HepG2 (cell line): ENCODE measurements around the gene GP1BA. TPM values are rescaled to one million over a fixed set of nuclear protein-coding genes. Genes with fewer than 3 reads are reported as not detected.

Source experiments
- CHD2 ChIP-seq: IDR thresholded peaks from 2 replicates; pipeline ENCODE4 v1.6.1; 2011; ENCODE audit warnings: low read depth, low read length, improper control_type of control experiment
- HMG20A ChIP-seq: IDR thresholded peaks from 2 replicates; pipeline ENCODE4 v1.6.1; 2016; ENCODE audit warnings: borderline replicate concordance
- MTA1 ChIP-seq: sonication (generic); formaldehyde crosslinking; IDR thresholded peaks from 2 replicates; pipeline ENCODE4 v1.4.0; 2020; ENCODE audit warnings: missing genetic modification reagents, mild to moderate bottlenecking, borderline replicate concordance
- NFE2 ChIP-seq: sonication (generic); formaldehyde crosslinking; IDR thresholded peaks from 2 replicates; pipeline ENCODE4 v1.4.0; 2020; ENCODE audit warnings: missing genetic modification reagents
- NR0B2 ChIP-seq: sonication (generic); formaldehyde crosslinking; IDR thresholded peaks from 2 replicates; pipeline ENCODE4 v1.4.0; 2020; ENCODE audit warnings: mild to moderate bottlenecking, missing genetic modification reagents
- NR2C2 ChIP-seq: sonication (generic); formaldehyde crosslinking; IDR thresholded peaks from 2 replicates; pipeline ENCODE4 v1.4.0; 2020; ENCODE audit warnings: missing genetic modification reagents, mild to moderate bottlenecking, moderate library complexity, borderline replicate concordance
- PLRG1 ChIP-seq: fragments of 450-650 bp; conservative IDR thresholded peaks from 2 replicates; pipeline ENCODE4 v1.6.1; 2016
- POGZ ChIP-seq: sonication (generic); formaldehyde crosslinking; IDR thresholded peaks from 2 replicates; pipeline ENCODE4 v1.4.0; 2020; ENCODE audit warnings: mild to moderate bottlenecking, missing genetic modification reagents
- RELA ChIP-seq: sonication (generic); formaldehyde crosslinking; IDR thresholded peaks from 2 replicates; pipeline ENCODE4 v1.4.0; 2020; ENCODE audit warnings: missing genetic modification reagents
- SNAPC2 ChIP-seq: sonication (generic); formaldehyde crosslinking; IDR thresholded peaks from 2 replicates; pipeline ENCODE4 v1.8.1; 2022; ENCODE audit warnings: mild to moderate bottlenecking, missing genetic modification reagents
- ZBTB14 ChIP-seq: sonication (generic); formaldehyde crosslinking; IDR thresholded peaks from 2 replicates; pipeline ENCODE4 v1.4.0; 2020; ENCODE audit warnings: missing genetic modification reagents
- ZEB1 ChIP-seq: IDR thresholded peaks from 2 replicates; pipeline ENCODE4 v1.6.1; 2012; ENCODE audit warnings: mild to moderate bottlenecking, low read depth, inconsistent platforms; ENCODE audit not compliant: insufficient replicate concordance
- ZFP36 ChIP-seq: fragments of 150-350 bp; IDR thresholded peaks from 2 replicates; pipeline ENCODE4 v1.6.1; 2018; ENCODE audit warnings: borderline replicate concordance, low read length, low read depth; ENCODE audit not compliant: partially characterized antibody
- ZNF207 ChIP-seq: fragments of 450-650 bp; IDR thresholded peaks from 2 replicates; pipeline ENCODE4 v1.6.1; 2016; ENCODE audit warnings: antibody characterized with exemption, borderline replicate concordance
- ZNF280B ChIP-seq: sonication (generic); formaldehyde crosslinking; IDR thresholded peaks from 2 replicates; pipeline ENCODE4 v1.5.0; 2020; ENCODE audit warnings: missing genetic modification reagents, mild to moderate bottlenecking, borderline replicate concordance
- ZNF562 ChIP-seq: sonication (generic); formaldehyde crosslinking; IDR thresholded peaks from 2 replicates; pipeline ENCODE4 v1.8.0; 2022; ENCODE audit warnings: missing genetic modification reagents, borderline replicate concordance
- ZNF609 ChIP-seq: sonication (generic); formaldehyde crosslinking; IDR thresholded peaks from 2 replicates; pipeline ENCODE4 v1.4.0; 2020; ENCODE audit warnings: mild to moderate bottlenecking, missing genetic modification reagents, borderline replicate concordance
- ZNF660 ChIP-seq: sonication (generic); formaldehyde crosslinking; IDR thresholded peaks from 2 replicates; pipeline ENCODE4 v1.5.1; 2020; ENCODE audit warnings: mild to moderate bottlenecking, low read depth, missing genetic modification reagents, borderline replicate concordance
- polyA plus RNA-seq, 8 experiments: library from polyadenylated mRNA; depleted of rRNA in 3 of 8; stranded (reverse) in 7 of 8; unstranded in 1 of 8; fragments of >200 nt; fragmentation: Illumina TruSeq in 4 of 8; extraction: Trizol in 4 of 8; gene quantifications; 2 replicates each; pipeline versions ENCODE4 v1.2.1 to v1.2.3, GENCODE V29; 2011 to 2016; ENCODE audit warnings: low read depth in 4 of 8, missing spikeins in 1 of 8, mixed read lengths in 1 of 8; ENCODE audit not compliant: insufficient read depth in 1 of 8
- total RNA-seq, 5 experiments: library from RNA; depleted of rRNA; stranded (reverse); fragments of >200 nt; fragmentation: Illumina TruSeq; extraction: Trizol; gene quantifications; 2 replicates each; pipeline ENCODE4 v1.2.3, GENCODE V29; 2016; ENCODE audit warnings: low read depth in 1 of 5
- TF ChIP-seq, protein P1 (sequence below): sonication (generic); formaldehyde crosslinking; IDR thresholded peaks from 2 replicates; pipeline ENCODE4 v1.4.0; 2020; ENCODE audit warnings: mild to moderate bottlenecking, low read depth, missing genetic modification reagents

The GP1BA gene
- total and polyA plus RNA-seq, 2 of the 13 experiments (the other 11 are each of a cell fraction or from before 2014, with no cell fraction given), result not detected

- TF ChIP-seq ZNF660 (CRISPR knock-in tag) (no peak), ZEB1 (no peak), CHD2 (peak; percentile 32; the same call in 1 of the 2 replicates), ZNF207 (no peak), PLRG1 (no peak), POGZ (CRISPR knock-in tag) (0 out of 2 replicates have a peak, but pooled peaks have one; percentile 6), NFE2 (no peak), ZNF562 (CRISPR knock-in tag) (no peak), ZNF609 (0 out of 2 replicates have a peak, but pooled peaks have one; percentile 47), HMG20A (CRISPR knock-in tag) (no peak), NR2C2 (CRISPR knock-in tag) (0 out of 2 replicates have a peak, but pooled peaks have one; percentile 4), ZFP36 (no peak), ZNF280B (CRISPR knock-in tag) (peak; percentile 33; the same call in 1 of the 2 replicates), SNAPC2 (CRISPR knock-in tag) (peak; percentile 61; the same call in 1 of the 2 replicates), MTA1 (peak; percentile 32; the same call in 1 of the 2 replicates), RELA (CRISPR knock-in tag) (no peak), ZBTB14 (CRISPR knock-in tag) (no peak), NR0B2 (CRISPR knock-in tag) (no peak; the same call in 1 of the 2 replicates)
- TF ChIP-seq, protein P1, sequence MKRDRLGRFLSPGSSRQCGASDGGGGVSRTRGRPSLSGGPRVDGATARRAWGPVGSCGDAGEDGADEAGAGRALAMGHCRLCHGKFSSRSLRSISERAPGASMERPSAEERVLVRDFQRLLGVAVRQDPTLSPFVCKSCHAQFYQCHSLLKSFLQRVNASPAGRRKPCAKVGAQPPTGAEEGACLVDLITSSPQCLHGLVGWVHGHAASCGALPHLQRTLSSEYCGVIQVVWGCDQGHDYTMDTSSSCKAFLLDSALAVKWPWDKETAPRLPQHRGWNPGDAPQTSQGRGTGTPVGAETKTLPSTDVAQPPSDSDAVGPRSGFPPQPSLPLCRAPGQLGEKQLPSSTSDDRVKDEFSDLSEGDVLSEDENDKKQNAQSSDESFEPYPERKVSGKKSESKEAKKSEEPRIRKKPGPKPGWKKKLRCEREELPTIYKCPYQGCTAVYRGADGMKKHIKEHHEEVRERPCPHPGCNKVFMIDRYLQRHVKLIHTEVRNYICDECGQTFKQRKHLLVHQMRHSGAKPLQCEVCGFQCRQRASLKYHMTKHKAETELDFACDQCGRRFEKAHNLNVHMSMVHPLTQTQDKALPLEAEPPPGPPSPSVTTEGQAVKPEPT (CRISPR knock-in tag), result peak; percentile 25; the same call in 1 of the 2 replicates
Measured at GRCh38 chr17:4948166-4948930, 16.3 kb downstream of the GP1BA start, which contains the start of gene PFN1 (continued).
